Measurements from ENCODE around the gene ADCY2.

DNA sequence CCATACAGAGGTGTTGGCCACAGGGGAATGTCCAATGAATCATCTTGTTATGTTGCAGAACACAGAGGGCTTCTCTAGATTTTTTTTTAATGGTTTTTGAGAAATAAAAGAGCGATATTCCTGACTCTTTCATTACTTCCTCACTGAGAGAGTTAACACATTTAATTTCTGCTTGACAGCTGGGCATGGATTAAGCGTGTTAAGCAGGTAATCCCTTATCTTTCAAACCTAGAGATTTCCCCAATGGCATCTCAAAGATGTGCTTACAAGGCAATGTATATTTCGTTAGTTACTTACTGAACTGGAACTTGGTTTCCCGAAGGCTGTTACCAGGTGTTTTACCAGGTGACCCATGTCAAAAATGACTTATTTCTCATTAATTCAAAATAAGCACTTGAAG is 21.8 kb upstream of the ADCY2 start:
- TF ChIP-seq POLR2A (IDR thresholded peaks at IDR 0.05; ENCODE audit: low read length) = no peak
- TF ChIP-seq GATA1 (IDR thresholded peaks at IDR 0.05; ENCODE audit: low read depth, low read length) = no peak
